ENCODE data around the gene RBMS3.

The RBMS3 gene

DNA sequence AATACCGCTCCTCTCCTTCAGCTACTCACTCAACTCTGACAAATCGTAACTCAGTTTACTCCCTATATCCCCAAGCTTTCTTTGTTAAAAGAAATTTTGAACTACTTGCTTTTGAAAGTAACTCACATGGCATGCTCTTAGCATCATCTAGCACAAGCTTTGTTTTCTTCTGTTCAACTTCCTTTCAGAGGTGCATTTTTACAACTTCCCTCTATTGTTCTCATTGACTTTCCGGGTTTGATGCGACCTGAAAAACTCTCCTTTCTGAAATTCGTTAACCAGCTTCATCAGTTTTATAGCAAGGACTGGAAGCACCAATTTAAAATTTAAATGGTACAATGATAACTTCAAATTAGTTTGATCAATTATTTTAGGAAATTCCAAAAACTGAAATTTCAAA, 696.0 kb downstream of the RBMS3 start:
- Mint-ChIP-seq H3K9me3 (ENCODE audit: low read depth) (peaks cover 3% of the 10 kb centered on the region), H3K27me3 (peaks cover 18% of the 10 kb centered on the region), H3K4me1 (ENCODE audit: low read depth) (no peaks in the 10 kb centered on the region), H3K4me3 (no peak overlapping the region), H3K36me3 (peaks cover under 1% of the 10 kb centered on the region), H3K27ac (no peak overlapping the region)

DNA sequence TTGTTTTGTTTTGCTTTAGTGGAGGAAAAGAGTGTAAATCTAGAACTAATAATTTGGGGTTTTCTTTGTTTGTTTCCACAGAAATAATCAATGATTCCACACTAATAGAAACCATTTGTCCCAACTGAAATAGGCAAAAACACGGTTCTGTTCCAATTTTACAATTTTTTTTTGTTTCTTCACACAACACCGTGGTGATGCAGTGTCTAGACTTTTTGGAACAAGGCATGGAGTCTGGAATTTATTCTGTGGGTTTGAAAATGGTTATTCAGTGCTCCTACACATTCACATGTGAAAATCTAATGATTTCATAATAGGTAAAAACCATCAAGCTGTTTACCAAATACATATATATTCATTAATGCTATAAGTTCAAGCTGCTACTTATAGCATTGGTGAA, 696.5 kb downstream of the RBMS3 start:
- Mint-ChIP-seq H3K9me3 (ENCODE audit: low read depth) (peaks cover 8% of the 10 kb centered on the region), H3K36me3 (peaks cover 4% of the 10 kb centered on the region), H3K4me3 (no peak overlapping the region), H3K27ac (no peak overlapping the region), H3K4me1 (ENCODE audit: low read depth) (no peaks in the 10 kb centered on the region), H3K27me3 (peaks cover 21% of the 10 kb centered on the region)

DNA sequence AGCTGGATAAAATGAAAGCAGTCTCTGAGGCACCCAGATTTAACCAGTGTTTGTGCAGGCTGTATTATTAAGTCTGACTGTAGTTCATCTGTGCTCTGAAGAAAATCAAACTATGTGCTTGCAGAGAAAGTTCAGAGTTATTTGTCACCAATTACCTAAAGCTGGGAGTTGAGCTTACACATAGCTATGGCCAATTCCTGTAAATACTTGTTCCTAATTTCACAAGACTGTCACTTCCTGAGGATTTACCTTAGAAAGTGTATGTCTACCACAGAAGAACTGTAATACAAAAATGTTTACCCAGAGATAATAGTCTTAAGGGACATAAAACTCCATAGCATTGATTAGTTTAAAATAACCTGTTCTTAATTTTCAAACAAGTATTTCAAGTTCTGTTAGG, 697.2 kb downstream of the RBMS3 start:
- Mint-ChIP-seq H3K4me3 (no peak overlapping the region), H3K9me3 (ENCODE audit: low read depth) (peaks cover 13% of the 10 kb centered on the region), H3K36me3 (peaks cover 8% of the 10 kb centered on the region), H3K4me1 (ENCODE audit: low read depth) (no peaks in the 10 kb centered on the region), H3K27ac (no peak overlapping the region), H3K27me3 (peaks cover 24% of the 10 kb centered on the region)

DNA sequence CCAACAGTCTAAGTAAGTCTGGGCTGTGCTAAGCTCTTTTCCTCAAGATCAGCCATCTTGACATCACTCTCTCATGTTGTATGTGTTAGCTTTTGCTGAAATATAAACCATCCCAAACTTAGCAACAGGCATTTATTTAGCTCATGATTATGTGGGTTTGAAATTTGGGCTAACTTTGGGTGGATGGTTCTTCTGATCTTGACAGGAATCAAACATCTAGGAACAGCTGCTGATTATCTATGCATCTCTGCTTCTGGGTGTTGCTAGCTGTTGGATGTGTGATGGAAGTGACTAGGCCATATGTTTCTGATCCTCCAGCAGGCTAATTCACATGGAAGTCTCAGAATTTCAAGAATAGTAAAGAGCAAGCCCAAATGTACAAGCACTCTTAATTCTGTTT, 710.3 kb downstream of the RBMS3 start:
- Mint-ChIP-seq H3K27me3 (peaks cover 8% of the 10 kb centered on the region), H3K4me1 (ENCODE audit: low read depth) (no peaks in the 10 kb centered on the region), H3K4me3 (no peak overlapping the region), H3K36me3 (peaks cover 2% of the 10 kb centered on the region), H3K9me3 (ENCODE audit: low read depth) (no peaks in the 10 kb centered on the region), H3K27ac (no peak overlapping the region)

DNA sequence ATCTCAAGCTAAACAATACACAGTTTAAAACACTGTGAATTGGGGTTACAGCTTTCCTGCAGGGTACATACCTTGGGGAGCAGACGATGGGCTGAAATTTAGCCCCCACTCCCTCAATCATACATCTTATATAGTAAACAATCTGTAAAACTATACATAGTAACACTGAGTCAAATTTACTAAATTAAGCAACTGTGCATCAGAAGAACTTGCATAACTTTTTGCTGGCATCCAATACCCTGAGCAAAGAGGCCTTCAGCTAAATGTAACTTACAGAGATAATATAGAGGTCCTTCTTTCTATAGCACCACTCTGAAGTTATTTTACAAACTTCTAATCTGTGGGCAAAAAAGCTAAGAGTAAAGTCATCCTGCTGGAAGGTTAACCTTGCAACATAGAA, 721.9 kb downstream of the RBMS3 start:
- Mint-ChIP-seq H3K27ac (no peak overlapping the region), H3K4me3 (no peak overlapping the region), H3K27me3 (no peaks in the 10 kb centered on the region), H3K36me3 (no peaks in the 10 kb centered on the region), H3K9me3 (ENCODE audit: low read depth) (no peaks in the 10 kb centered on the region), H3K4me1 (ENCODE audit: low read depth) (peaks cover 2% of the 10 kb centered on the region)

DNA sequence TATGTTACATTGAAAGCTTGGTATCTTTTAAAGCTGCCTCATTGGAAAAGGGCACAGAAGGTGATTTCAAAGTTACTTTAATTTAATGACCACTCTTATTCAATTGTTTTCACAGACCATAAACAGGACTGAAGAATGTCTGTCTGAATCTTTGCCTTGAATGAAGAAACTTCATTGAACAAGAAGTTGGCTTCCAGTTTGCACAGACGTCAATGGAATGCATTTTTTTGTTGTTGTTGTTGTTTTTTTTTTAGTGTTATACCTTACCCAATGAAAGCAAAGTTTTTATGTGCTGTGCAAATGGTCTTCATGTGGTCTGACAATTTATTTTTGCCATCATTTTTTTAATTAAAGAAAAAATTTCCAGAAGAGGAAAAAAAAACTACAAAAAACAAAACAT, 722.9 kb downstream of the RBMS3 start:
- Mint-ChIP-seq H3K27ac (no peak overlapping the region), H3K36me3 (no peaks in the 10 kb centered on the region), H3K4me1 (ENCODE audit: low read depth) (peaks cover 2% of the 10 kb centered on the region), H3K9me3 (ENCODE audit: low read depth) (no peaks in the 10 kb centered on the region), H3K27me3 (no peaks in the 10 kb centered on the region), H3K4me3 (no peak overlapping the region)

DNA sequence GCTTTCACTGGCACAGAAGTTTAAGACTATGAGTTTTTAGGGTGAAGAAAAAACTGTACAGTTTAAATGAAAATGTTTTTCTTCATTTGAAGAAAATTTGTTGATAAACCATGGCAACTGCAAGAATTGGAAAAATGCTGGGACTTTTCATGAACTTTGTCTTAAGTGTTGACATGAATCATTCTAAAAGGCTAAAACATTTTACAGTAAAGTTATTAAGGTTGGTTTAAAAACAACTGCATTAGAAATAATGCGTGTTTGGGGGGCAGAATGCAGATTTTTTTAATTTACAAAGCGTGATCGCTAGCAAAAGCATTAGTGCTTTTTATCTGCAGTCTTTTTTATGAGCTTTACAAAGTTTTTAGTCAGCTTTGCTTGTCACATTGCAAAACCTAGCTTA, 723.6 kb downstream of the RBMS3 start:
- Mint-ChIP-seq H3K9me3 (ENCODE audit: low read depth) (no peaks in the 10 kb centered on the region), H3K36me3 (no peaks in the 10 kb centered on the region), H3K4me3 (no peak overlapping the region), H3K4me1 (ENCODE audit: low read depth) (peaks cover 2% of the 10 kb centered on the region), H3K27me3 (no peaks in the 10 kb centered on the region), H3K27ac (no peak overlapping the region)

DNA sequence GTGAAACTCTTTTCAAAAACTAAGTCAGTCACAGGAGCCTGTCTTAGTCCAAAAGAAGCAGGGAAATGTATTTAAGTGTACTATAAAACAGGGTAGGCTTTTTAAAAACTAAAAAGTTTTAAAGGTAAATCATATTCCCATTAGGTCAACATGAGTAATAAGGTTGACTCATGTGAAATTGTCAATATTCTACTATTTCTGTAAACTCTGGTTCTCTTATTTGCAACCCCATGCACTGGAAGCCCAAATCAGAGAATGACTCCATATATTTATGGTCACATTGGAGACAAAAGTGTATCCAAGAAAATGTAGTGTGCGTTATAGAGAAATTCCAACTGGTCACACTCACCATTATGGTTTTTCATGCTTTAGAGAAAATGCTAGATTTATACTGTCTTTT, 725.2 kb downstream of the RBMS3 start:
- H3K36me3 Mint-ChIP-seq = no peaks in the 10 kb centered on the region
- H3K9me3 Mint-ChIP-seq (ENCODE audit: low read depth) = no peaks in the 10 kb centered on the region
- H3K4me3 Mint-ChIP-seq = no peak overlapping the region
- no peaks in the 10 kb centered on the region for H3K27me3 Mint-ChIP-seq
- no peak overlapping the region for H3K27ac Mint-ChIP-seq
- peaks cover 2% of the 10 kb centered on the region for H3K4me1 Mint-ChIP-seq (ENCODE audit: low read depth)

DNA sequence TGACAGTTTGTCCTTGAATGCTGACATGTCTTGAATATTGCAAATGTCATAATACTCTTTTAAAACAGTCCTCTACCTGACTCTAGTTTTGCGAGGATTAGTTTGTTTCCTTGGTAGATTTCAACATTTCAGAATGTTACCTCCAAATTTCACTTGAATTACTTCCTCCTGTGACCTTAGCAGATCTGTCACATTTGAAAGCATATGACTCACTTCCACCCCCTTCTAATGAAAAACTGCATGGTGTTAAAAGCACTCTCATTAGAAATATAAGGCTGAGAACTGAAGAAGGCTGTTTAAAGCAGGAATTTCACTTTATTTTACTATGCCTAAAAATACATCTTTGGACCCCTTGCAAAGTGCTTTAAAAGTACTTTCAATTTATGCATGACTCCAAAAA, 726.8 kb downstream of the RBMS3 start:
- H3K27ac Mint-ChIP-seq = no peak overlapping the region
- no peaks in the 10 kb centered on the region for H3K9me3 Mint-ChIP-seq (ENCODE audit: low read depth)
- H3K4me3 Mint-ChIP-seq = no peak overlapping the region
- peaks cover 2% of the 10 kb centered on the region for H3K27me3 Mint-ChIP-seq
- H3K36me3 Mint-ChIP-seq = no peaks in the 10 kb centered on the region
- peaks cover 3% of the 10 kb centered on the region for H3K4me1 Mint-ChIP-seq (ENCODE audit: low read depth)

DNA sequence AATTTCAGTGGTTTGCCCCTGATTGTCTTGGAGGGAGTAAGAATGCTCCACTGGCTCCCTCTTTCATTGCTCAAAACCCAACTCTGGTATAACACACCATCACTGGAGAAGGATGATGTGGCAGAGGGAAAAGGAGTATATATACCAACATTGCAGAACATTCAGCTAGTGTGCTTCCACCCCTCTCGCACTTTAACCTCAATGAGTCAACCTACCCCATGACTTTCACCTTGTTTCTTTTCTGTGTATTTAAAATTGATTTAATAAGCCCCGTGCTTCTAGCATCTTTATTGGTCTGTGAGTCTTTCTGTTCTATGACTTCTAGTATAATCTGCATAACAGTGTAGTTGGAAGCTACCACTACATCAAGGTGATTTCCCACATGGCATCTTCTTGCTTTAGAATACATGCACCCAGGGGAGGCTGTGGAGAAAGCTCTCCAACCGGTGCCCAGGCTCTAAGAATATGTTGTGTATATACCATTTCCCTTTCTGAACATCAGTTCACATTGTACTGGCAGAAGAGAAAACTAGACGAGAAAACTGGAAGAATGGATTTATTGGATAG, 730.4 kb downstream of the RBMS3 start:
- Mint-ChIP-seq H3K27me3 (peaks cover 2% of the 10 kb centered on the region), H3K36me3 (no peaks in the 10 kb centered on the region), H3K4me3 (no peak overlapping the region), H3K4me1 (ENCODE audit: low read depth) (peaks cover 3% of the 10 kb centered on the region), H3K9me3 (ENCODE audit: low read depth) (no peaks in the 10 kb centered on the region), H3K27ac (no peak overlapping the region)

DNA sequence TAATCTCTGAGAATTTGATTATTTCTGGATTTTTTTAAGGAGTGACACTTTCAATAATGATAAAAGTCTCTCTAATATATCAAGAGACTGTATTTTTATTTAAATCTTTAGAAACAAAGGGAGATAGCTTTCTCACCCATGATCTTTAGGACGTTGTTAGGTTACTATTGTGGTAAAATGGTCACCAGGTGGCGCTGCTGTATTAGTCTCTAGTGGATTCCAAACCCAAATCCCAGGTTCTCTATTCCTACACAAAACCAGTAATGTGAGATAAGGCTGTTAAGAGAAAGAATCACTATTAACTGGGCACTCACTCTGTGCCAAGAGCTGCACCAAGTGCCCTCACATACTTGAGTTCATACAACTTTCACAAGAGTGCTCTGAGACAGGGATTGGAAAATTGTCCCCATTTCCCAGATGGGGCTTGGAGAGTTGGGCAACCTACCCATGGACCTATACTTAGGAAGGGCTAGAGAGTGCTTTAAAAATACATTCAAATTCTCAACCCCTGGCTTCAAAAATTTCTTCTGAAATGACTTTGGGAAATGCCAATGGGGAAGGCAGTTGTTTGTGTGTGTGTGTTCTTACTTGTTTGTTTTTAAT, 732.2 kb downstream of the RBMS3 start:
- H3K27me3 Mint-ChIP-seq = peaks cover 2% of the 10 kb centered on the region
- H3K4me1 Mint-ChIP-seq (ENCODE audit: low read depth) = peaks cover 1% of the 10 kb centered on the region
- no peak overlapping the region for H3K27ac Mint-ChIP-seq
- H3K9me3 Mint-ChIP-seq (ENCODE audit: low read depth) = no peaks in the 10 kb centered on the region
- no peaks in the 10 kb centered on the region for H3K36me3 Mint-ChIP-seq
- no peak overlapping the region for H3K4me3 Mint-ChIP-seq

DNA sequence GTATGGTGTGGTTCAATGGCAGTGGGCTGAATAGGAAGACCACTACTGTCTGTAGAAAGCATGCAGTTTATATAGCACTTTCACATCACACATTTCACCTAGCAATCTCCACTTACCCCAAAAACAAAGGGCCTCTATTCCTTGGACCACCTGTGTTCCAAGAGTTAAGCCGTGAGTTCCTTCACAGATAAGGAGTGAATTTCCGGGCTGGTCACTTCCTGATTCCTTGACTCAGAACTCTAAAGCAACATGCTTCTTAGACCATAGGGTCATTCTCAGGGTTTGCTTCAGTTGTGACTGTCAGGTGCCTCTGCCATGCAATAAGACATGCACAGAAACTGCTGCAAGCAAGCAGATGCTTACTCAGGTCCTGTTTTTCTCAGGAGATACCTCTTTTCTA, 737.0 kb downstream of the RBMS3 start:
- H3K4me3 Mint-ChIP-seq = no peak overlapping the region
- no peak overlapping the region for H3K27ac Mint-ChIP-seq
- H3K36me3 Mint-ChIP-seq = no peaks in the 10 kb centered on the region
- no peaks in the 10 kb centered on the region for H3K4me1 Mint-ChIP-seq (ENCODE audit: low read depth)
- H3K9me3 Mint-ChIP-seq (ENCODE audit: low read depth) = no peaks in the 10 kb centered on the region
- peaks cover 10% of the 10 kb centered on the region for H3K27me3 Mint-ChIP-seq

DNA sequence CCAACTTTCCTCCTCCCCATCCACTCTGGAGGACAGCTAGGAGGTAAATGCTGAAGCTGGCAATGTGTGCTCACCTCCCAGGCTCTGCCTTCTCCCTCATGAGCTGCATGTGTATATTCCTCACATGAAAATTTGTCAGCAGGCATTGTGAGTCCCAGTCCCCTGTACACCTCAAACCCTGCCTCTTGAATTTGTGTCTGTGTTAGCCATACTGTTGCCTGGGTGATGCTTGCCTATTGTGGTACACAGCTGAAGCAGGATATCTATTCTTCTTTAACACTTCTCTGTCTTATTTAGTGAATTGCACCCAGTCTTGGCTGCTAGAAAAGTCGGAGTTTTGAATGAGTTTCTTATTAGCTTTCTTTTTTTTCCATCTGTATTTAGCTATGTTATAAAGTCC, 739.5 kb downstream of the RBMS3 start:
- Mint-ChIP-seq H3K9me3 (ENCODE audit: low read depth) (no peaks in the 10 kb centered on the region), H3K4me3 (no peak overlapping the region), H3K4me1 (ENCODE audit: low read depth) (no peaks in the 10 kb centered on the region), H3K27ac (no peak overlapping the region), H3K36me3 (no peaks in the 10 kb centered on the region), H3K27me3 (peaks cover 11% of the 10 kb centered on the region)

DNA sequence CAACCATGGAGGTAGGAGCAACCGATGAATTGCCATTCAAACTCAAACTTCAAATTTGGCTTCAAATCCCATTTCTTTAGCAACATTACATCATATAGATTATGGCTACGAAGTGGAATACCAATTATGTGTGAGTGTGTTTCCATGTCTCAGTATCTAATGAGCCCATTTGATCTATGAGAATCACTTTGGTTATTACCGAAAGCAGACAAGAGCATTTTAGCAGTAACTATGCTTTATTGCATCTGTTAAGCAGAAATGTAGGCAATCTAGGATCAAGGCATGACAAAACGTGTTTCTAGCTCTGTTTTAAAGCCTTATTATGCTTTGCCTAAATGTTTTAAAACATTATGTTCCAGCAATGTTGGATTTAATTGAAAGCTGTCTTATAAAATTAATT, 743.6 kb downstream of the RBMS3 start:
- H3K36me3 Mint-ChIP-seq = no peaks in the 10 kb centered on the region
- H3K4me1 Mint-ChIP-seq (ENCODE audit: low read depth) = no peaks in the 10 kb centered on the region
- H3K27me3 Mint-ChIP-seq = peaks cover 13% of the 10 kb centered on the region
- H3K27ac Mint-ChIP-seq = no peak overlapping the region
- H3K9me3 Mint-ChIP-seq (ENCODE audit: low read depth) = no peaks in the 10 kb centered on the region
- no peak overlapping the region for H3K4me3 Mint-ChIP-seq

DNA sequence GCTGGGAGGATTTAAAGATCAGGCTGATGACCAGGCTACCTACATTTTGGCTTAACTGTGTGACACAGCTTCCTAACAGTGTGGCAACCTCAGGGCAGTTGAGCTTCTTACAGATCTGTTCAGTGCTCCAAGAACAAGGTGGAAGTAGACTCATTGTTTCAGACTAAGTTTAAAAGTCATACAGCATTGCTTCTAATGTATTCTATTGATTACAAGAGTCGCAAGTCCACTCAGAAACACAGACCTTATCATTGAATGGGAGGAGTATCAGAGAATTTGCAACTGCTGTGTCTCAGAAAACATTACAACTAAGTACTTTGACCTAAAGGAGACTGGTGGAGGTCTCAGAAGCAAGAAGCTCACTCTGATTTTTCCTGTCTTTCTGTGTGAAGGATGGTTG, 746.0 kb downstream of the RBMS3 start:
- Mint-ChIP-seq H3K4me1 (ENCODE audit: low read depth) (no peaks in the 10 kb centered on the region), H3K36me3 (no peaks in the 10 kb centered on the region), H3K4me3 (no peak overlapping the region), H3K27me3 (peaks cover 12% of the 10 kb centered on the region), H3K27ac (no peak overlapping the region), H3K9me3 (ENCODE audit: low read depth) (no peaks in the 10 kb centered on the region)

DNA sequence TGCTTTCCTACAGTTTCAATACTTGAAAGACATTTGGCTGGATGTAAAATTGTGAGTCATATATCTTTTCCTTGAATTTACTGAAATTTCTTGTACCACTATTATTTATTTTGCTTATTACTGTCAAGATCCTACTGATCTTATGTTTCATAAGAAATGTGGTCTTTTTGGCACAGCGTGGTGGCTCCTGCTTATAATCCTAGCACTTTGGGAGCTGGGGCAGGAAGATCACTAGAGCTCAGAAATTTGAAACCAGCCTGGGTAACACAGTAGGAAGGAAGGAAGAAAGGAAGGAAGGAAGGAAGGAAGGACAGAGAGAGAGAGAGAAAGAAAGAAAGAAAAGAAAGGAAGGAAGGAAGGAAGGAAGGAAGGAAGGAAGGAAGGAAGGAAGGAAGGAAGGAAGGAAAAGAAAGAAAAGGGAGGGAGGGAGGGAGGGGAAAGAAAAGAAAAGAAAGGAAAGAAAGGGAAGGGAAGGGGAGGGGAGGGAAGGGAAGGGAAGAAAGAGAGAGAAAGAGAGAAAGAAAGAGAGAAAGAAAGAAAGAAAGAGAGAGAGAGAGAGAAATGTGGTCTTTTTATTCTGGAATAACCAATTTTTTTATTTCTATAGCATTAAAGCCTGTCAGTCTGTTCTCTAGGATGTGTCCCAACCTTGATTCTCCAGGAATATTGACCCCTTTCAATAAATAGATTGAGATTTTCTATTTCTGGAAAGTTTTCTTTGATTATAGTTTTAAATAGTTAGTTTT, 753.5 kb downstream of the RBMS3 start:
- H3K27me3 Mint-ChIP-seq = peaks cover 11% of the 10 kb centered on the region
- H3K27ac Mint-ChIP-seq = no peak overlapping the region
- H3K4me1 Mint-ChIP-seq (ENCODE audit: low read depth) = no peaks in the 10 kb centered on the region
- no peak overlapping the region for H3K4me3 Mint-ChIP-seq
- no peaks in the 10 kb centered on the region for H3K36me3 Mint-ChIP-seq
- no peaks in the 10 kb centered on the region for H3K9me3 Mint-ChIP-seq (ENCODE audit: low read depth)
